ENCODE measurements around the gene DHX9. TPM values are rescaled to one million over a fixed set of nuclear protein-coding genes. Genes with fewer than 3 reads are reported as not detected.

DHX9 gene
- total RNA-seq, 1 donor from 2014 or later, result 88.6 TPM

DNA sequence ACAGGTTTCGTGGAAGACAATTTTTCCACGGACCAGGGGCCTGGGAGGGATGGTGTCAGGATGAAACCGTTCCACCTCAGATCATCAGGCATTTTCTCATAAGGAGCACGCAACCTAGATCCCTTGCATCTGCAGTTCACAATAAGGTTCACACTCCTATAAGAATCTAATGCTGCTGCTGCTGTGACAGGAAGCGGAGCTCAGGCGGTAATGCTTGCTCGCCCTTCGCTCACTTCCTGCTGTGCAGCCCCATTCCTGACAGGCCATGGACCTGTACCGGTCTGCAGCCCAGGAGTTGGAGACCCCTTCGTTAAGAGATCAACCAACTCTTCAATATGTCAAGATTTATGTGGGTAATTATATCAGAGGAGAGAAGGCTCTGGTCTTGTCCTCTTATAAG, 3.3 kb upstream of the DHX9 start:
- H3K27ac ChIP-seq, result no peak overlapping the region
- peaks cover 9% of the 10 kb centered on the region for H3K4me1 ChIP-seq
- DNase-seq (ENCODE audit: extremely low spot score in 2 of 2), result no peak
- H3K9me3 ChIP-seq, result no peaks in the 10 kb centered on the region
- no peaks in the 10 kb centered on the region for H3K27me3 ChIP-seq
- H3K36me3 ChIP-seq, result no peaks in the 10 kb centered on the region
- no peak overlapping the region for H3K4me3 ChIP-seq
- TF ChIP-seq POLR2A (IDR thresholded peaks at IDR 0.05) (no peak), POLR2AphosphoS5 (IDR thresholded peaks at IDR 0.05; ENCODE audit: insufficient read depth in 1 of 2, low read depth in 1 of 2) (no peak)
- TF ChIP-seq, protein P1, sequence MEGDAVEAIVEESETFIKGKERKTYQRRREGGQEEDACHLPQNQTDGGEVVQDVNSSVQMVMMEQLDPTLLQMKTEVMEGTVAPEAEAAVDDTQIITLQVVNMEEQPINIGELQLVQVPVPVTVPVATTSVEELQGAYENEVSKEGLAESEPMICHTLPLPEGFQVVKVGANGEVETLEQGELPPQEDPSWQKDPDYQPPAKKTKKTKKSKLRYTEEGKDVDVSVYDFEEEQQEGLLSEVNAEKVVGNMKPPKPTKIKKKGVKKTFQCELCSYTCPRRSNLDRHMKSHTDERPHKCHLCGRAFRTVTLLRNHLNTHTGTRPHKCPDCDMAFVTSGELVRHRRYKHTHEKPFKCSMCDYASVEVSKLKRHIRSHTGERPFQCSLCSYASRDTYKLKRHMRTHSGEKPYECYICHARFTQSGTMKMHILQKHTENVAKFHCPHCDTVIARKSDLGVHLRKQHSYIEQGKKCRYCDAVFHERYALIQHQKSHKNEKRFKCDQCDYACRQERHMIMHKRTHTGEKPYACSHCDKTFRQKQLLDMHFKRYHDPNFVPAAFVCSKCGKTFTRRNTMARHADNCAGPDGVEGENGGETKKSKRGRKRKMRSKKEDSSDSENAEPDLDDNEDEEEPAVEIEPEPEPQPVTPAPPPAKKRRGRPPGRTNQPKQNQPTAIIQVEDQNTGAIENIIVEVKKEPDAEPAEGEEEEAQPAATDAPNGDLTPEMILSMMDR (IDR thresholded peaks at IDR 0.05), result no peak
- intact Hi-C loops (cut with DNase I), result no loop called here

DNA sequence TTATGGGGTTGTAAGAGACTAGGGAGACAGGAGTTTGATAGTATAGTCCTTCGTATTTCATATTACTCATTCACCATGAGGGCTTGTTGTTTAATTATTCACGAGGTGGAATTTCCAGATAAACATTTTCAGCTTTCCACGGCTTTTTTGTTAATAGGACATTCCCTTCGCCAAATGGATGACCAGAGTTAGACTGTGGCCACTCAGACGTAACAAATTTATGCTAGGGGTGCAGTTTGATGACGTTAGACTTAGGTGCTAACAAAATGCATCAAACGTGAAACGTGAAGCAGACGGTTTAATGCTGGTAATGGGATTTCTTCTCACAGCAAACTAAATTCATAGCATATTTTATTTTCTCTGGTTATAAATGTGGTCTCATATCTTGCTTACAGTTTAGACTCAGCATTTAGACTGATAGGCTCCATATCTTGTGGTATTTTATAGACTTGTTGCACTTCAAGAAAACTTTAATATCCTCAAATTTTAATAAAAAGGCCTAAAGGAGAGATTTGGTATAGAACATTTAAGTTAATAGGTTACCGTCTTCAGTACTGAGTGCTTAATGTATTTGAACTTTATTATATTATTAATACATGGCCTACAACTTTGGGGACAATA, 2.3 kb downstream of the DHX9 start:
- DNase-seq (ENCODE audit: extremely low spot score in 2 of 2), result no peak

DNA sequence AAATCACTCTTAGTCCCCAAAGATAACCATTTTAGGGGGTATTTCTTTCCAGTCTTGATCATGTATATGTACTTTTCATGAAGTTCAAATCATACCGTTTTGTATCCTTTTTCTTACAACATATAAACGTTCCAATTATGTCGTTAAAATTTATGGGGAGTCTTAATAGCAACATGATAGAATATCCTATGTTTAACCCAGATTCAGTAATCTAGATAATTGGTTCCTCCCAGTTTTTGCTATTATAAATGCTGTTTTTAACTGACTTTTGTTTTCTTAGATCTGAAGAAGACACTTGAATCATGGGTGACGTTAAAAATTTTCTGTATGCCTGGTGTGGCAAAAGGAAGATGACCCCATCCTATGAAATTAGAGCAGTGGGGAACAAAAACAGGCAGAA, 3.1 kb downstream of the DHX9 start:
- Histone ChIP-seq H3K27me3 (no peaks in the 10 kb centered on the region), H3K9me3 (no peaks in the 10 kb centered on the region), H3K4me3 (no peak overlapping the region), H3K36me3 (peaks cover 0 to 33% of the 10 kb centered on the region in 2 donors), H3K27ac (no peak overlapping the region), H3K4me1 (peaks cover 51% of the 10 kb centered on the region)
- intact Hi-C loops (cut with DNase I), result no loop called here
- TF ChIP-seq POLR2AphosphoS5 (IDR thresholded peaks at IDR 0.05; ENCODE audit: insufficient read depth in 1 of 2, low read depth in 1 of 2) (no peak), POLR2A (IDR thresholded peaks at IDR 0.05) (no peak)
- TF ChIP-seq, protein P1 (IDR thresholded peaks at IDR 0.05), result no peak
- no peak for DNase-seq (ENCODE audit: extremely low spot score in 2 of 2)

More for the DNA sequence above, 2.3 kb downstream of the DHX9 start:
- no peaks in the 10 kb centered on the region for H3K9me3 ChIP-seq
- H3K4me3 ChIP-seq, result peak overlapping the region; percentile 70 to 81
- H3K27ac ChIP-seq, result no peak overlapping the region
- H3K27me3 ChIP-seq, result no peaks in the 10 kb centered on the region
- H3K36me3 ChIP-seq, result peaks cover 0 to 30% of the 10 kb centered on the region in 2 donors
- H3K4me1 ChIP-seq, result peaks cover 51% of the 10 kb centered on the region
- intact Hi-C loops (cut with DNase I), result no loop called here
- TF ChIP-seq POLR2AphosphoS5 (IDR thresholded peaks at IDR 0.05; ENCODE audit: insufficient read depth in 1 of 2, low read depth in 1 of 2) (no peak), POLR2A (IDR thresholded peaks at IDR 0.05) (no peak)
- TF ChIP-seq, protein P1 (IDR thresholded peaks at IDR 0.05), result no peak

DNA sequence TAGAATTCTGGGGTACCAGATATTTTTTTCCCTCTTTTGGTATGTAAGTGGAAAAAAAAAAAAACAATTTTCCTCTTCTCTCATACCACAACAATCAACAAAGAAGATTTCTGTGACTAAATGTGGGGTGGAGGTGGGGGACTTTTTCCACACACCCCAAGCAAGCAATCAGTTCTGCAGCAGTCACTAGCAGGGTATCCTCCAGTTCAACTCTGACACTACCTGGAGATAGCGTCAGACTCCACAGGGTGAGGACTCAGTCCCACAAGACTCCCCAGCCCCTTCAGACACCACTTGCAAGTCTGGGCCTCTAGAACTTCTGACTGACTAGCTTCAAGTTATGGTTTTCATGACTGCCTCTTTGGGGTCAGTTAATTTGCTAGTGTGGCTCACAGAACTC, 6.2 kb downstream of the DHX9 start:
- TF ChIP-seq POLR2AphosphoS5 (IDR thresholded peaks at IDR 0.05; ENCODE audit: insufficient read depth in 1 of 2, low read depth in 1 of 2) (no peak), POLR2A (IDR thresholded peaks at IDR 0.05) (no peak)
- TF ChIP-seq, protein P1 (IDR thresholded peaks at IDR 0.05), result no peak
- DNase-seq (ENCODE audit: extremely low spot score in 2 of 2), result no peak
- H3K9me3 ChIP-seq, result no peaks in the 10 kb centered on the region
- no peak overlapping the region for H3K27ac ChIP-seq
- peaks cover 0 to 57% of the 10 kb centered on the region in 2 donors for H3K36me3 ChIP-seq
- H3K4me3 ChIP-seq, result no peak overlapping the region
- H3K4me1 ChIP-seq, result peaks cover 55% of the 10 kb centered on the region
- no peaks in the 10 kb centered on the region for H3K27me3 ChIP-seq
- intact Hi-C loops (cut with DNase I), result no loop called here

DNA sequence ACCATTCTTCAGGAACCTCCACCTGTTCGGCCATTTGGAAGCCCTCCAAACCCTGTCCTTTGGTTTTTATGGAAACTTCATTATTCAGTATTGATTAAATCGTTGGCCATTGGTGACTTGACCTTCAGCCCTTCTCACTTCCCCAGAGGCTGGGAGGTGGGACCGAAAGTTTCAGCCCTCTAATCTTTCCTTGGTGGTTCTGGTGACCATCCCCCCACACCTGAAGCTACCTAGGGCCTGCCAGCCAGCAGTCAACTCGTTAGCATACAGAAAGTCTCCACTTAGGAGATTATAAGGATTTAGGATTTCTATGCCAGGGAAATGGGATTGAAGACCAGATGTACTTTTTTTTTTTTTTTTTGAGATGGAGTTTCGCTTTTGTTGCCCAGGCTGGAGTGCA, 6.7 kb downstream of the DHX9 start:
- DNase-seq (ENCODE audit: extremely low spot score in 2 of 2), result no peak
- peaks cover 50% of the 10 kb centered on the region for H3K4me1 ChIP-seq
- H3K27me3 ChIP-seq, result no peaks in the 10 kb centered on the region
- H3K36me3 ChIP-seq, result peaks cover 0 to 62% of the 10 kb centered on the region in 2 donors
- no peaks in the 10 kb centered on the region for H3K9me3 ChIP-seq
- H3K4me3 ChIP-seq, result no peak overlapping the region
- intact Hi-C loops (cut with DNase I), result no loop called here
- no peak overlapping the region for H3K27ac ChIP-seq
- TF ChIP-seq, protein P1 (IDR thresholded peaks at IDR 0.05), result no peak
- TF ChIP-seq POLR2A (IDR thresholded peaks at IDR 0.05), result no peak
- TF ChIP-seq POLR2AphosphoS5 (IDR thresholded peaks at IDR 0.05; ENCODE audit: insufficient read depth in 1 of 2, low read depth in 1 of 2), result no peak

All from vagina (tissue), 2 donors.